A549 (cell line): ENCODE measurements around the gene PLAC1. TPM values are rescaled to one million over a fixed set of nuclear protein-coding genes. Genes with fewer than 3 reads are reported as not detected.

Source experiments
- ATAC-seq, 2 experiments: fragments of 200-7000 bp in 1 of 2; fragments of >200 bp in 1 of 2; cut with Nextera tagmentation in 1 of 2; cut with Tn5 transposase in 1 of 2; 3 replicates each; pipeline versions ENCODE4 v1.8.0 to v1.9.1; 2018 to 2020; ENCODE audit warnings: mild to moderate bottlenecking in 1 of 2, moderate library complexity in 1 of 2
- CTCF ChIA-PET: fragments of 300-600 bp; sonication (Branson Sonifier 250); formaldehyde crosslinking; extraction: SDS; loops from one replicate; lab custom pipeline; 2021; ENCODE audit warnings: antibody characterized with exemption, inconsistent platforms; lab: Yijun Ruan, JAX
- POLR2A ChIA-PET: fragments of 350-600 bp; formaldehyde crosslinking; extraction: SDS; loops from one replicate; lab custom pipeline; 2021; ENCODE audit warnings: antibody characterized with exemption, inconsistent platforms; lab: Yijun Ruan, JAX
- DNase-seq, 2 experiments: peaks; one replicate each; pipeline versions ENCODE4 v3.0.0 to v3.0.0-alpha.2; 2011 to 2016; ENCODE audit warnings: low read depth in 1 of 2, low spot score in 1 of 2
- FAIRE-seq: peaks from 2 replicates; lab custom pipeline; 2011; peaks lifted over from hg19 to GRCh38; lab: Jason Lieb, UNC
- H3K27ac ChIP-seq, 2 experiments: fragments of >200 bp; sonication (Bioruptor Twin); formaldehyde crosslinking; 3 replicates each; pipeline ENCODE4 v1.5.1; 2016 to 2017
- H3K4me1 ChIP-seq: fragments of >200 bp; sonication (Bioruptor Twin); formaldehyde crosslinking; 3 replicates; pipeline ENCODE4 v1.6.1; 2016
- H3K4me2 ChIP-seq: fragments of >200 bp; sonication (Bioruptor Twin); formaldehyde crosslinking; 3 replicates; pipeline ENCODE4 v1.6.1; 2016
- H3K4me3 ChIP-seq: fragments of >200 bp; sonication (Bioruptor Twin); formaldehyde crosslinking; 3 replicates; pipeline ENCODE4 v1.5.1; 2016
- H3K9me3 ChIP-seq: fragments of >200 bp; sonication (Bioruptor Twin); formaldehyde crosslinking; 3 replicates; pipeline ENCODE4 v1.6.1; 2016
- CEBPB ChIP-seq, 2 experiments: fragments of >200 bp in 1 of 2; sonication (Bioruptor Twin) in 1 of 2; formaldehyde crosslinking in 1 of 2; IDR thresholded peaks; 2 replicates each; pipeline ENCODE4 v1.6.1; 2012 to 2016
- CHD2 ChIP-seq: fragments of 150-350 bp; IDR thresholded peaks from 2 replicates; pipeline ENCODE4 v1.6.1; 2014; ENCODE audit warnings: low read length; ENCODE audit not compliant: partially characterized antibody
- E2F6 ChIP-seq: IDR thresholded peaks from 2 replicates; pipeline ENCODE4 v1.6.1; 2012; ENCODE audit warnings: low read depth, borderline replicate concordance
- FOSL2 ChIP-seq, 2 experiments: fragments of 450-650 bp in 1 of 2; fragments of >200 bp in 1 of 2; sonication (Bioruptor Twin) in 1 of 2; formaldehyde crosslinking; IDR thresholded peaks; 2 replicates each; pipeline versions ENCODE4 v1.5.0 to v1.6.1; 2016 to 2020; ENCODE audit warnings: mild to moderate bottlenecking in 1 of 2, moderate library complexity in 1 of 2
- HDAC2 ChIP-seq: fragments of 200-600 bp; sonication (generic); IDR thresholded peaks from 2 replicates; pipeline ENCODE4 v1.6.1; 2016
- HEYL ChIP-seq: fragments of 250-450 bp; sonication (Bioruptor Pico); IDR thresholded peaks from 2 replicates; pipeline ENCODE4 v1.8.0; 2021; ENCODE audit warnings: mild to moderate bottlenecking, moderate library complexity
- HMGXB4 ChIP-seq: fragments of 250-450 bp; sonication (Bioruptor Pico); IDR thresholded peaks from 2 replicates; pipeline ENCODE4 v1.5.0; 2021; ENCODE audit warnings: mild to moderate bottlenecking, moderate library complexity, borderline replicate concordance
- HOXA7 ChIP-seq: fragments of 250-450 bp; sonication (Bioruptor Pico); IDR thresholded peaks from 2 replicates; pipeline ENCODE4 v1.5.0; 2020; ENCODE audit warnings: mild to moderate bottlenecking, moderate library complexity
- JUNB ChIP-seq: fragments of >200 bp; sonication (Bioruptor Twin); formaldehyde crosslinking; IDR thresholded peaks from 2 replicates; pipeline ENCODE4 v1.6.1; 2016
- KDM1A ChIP-seq: fragments of 200-600 bp; sonication (generic); IDR thresholded peaks from 2 replicates; pipeline ENCODE4 v1.6.1; 2016; ENCODE audit warnings: low read depth, mild to moderate bottlenecking
- KDM5A ChIP-seq: fragments of 200-600 bp; sonication (generic); IDR thresholded peaks from 2 replicates; pipeline ENCODE4 v1.6.1; 2016; ENCODE audit warnings: antibody characterized with exemption, mild to moderate bottlenecking
- MAFK ChIP-seq: fragments of 450-650 bp; IDR thresholded peaks from 2 replicates; pipeline ENCODE4 v1.6.1; 2014; ENCODE audit not compliant: partially characterized antibody
- MAX ChIP-seq: IDR thresholded peaks from 2 replicates; pipeline ENCODE4 v1.6.1; 2012
- MAZ ChIP-seq: fragments of 150-350 bp; IDR thresholded peaks from 2 replicates; pipeline ENCODE4 v1.6.1; 2014; ENCODE audit warnings: antibody characterized with exemption, low read depth, low read length, borderline replicate concordance
- NPAS2 ChIP-seq: fragments of 250-450 bp; sonication (Bioruptor Pico); IDR thresholded peaks from 2 replicates; pipeline ENCODE4 v1.8.0; 2022; ENCODE audit warnings: mild to moderate bottlenecking, moderate library complexity, borderline replicate concordance
- POLR2AphosphoS2 ChIP-seq: conservative IDR thresholded peaks from 2 replicates; pipeline ENCODE4 v1.6.1; 2012; ENCODE audit warnings: low read length, improper control_type of control experiment, inconsistent platforms
- RARB ChIP-seq: fragments of 250-450 bp; sonication (Bioruptor Pico); IDR thresholded peaks from 2 replicates; pipeline ENCODE4 v1.8.0; 2021; ENCODE audit warnings: mild to moderate bottlenecking, moderate library complexity
- REST ChIP-seq: fragments of 200-600 bp; sonication (generic); IDR thresholded peaks from 2 replicates; pipeline ENCODE4 v1.6.1; 2016; ENCODE audit warnings: antibody characterized with exemption, mild to moderate bottlenecking, moderate library complexity
- RFX5 ChIP-seq: fragments of 450-650 bp; IDR thresholded peaks from 2 replicates; pipeline ENCODE4 v1.7.1; 2014; ENCODE audit warnings: antibody characterized with exemption, mild to moderate bottlenecking, moderate library complexity
- RNF2 ChIP-seq: fragments of 200-600 bp; sonication (generic); IDR thresholded peaks from 2 replicates; pipeline ENCODE4 v1.6.1; 2016; ENCODE audit warnings: low read depth, mild to moderate bottlenecking, antibody characterized with exemption, moderate library complexity, borderline replicate concordance
- TP53 ChIP-seq: fragments of 250-450 bp; sonication (Bioruptor Pico); IDR thresholded peaks from 2 replicates; pipeline ENCODE4 v1.5.0; 2021; ENCODE audit warnings: mild to moderate bottlenecking, moderate library complexity
- ZC3H11A ChIP-seq: fragments of 450-650 bp; IDR thresholded peaks from 2 replicates; pipeline ENCODE4 v1.6.1; 2014; ENCODE audit warnings: antibody characterized with exemption, mild to moderate bottlenecking
- ZFP36 ChIP-seq: fragments of 450-650 bp; IDR thresholded peaks from 2 replicates; pipeline ENCODE4 v1.6.1; 2014; ENCODE audit warnings: borderline replicate concordance; ENCODE audit not compliant: partially characterized antibody
- ZNF302 ChIP-seq: fragments of 250-450 bp; sonication (Bioruptor Pico); IDR thresholded peaks from 2 replicates; pipeline ENCODE4 v1.9.0; 2021; ENCODE audit warnings: inconsistent platforms, mild to moderate bottlenecking, moderate library complexity
- WGBS: methylation state at CpG from one replicate; pipeline ENCODE4 v1.1.6; 2017; ENCODE audit errors: missing lambda C conversion rate; 5-methylcytosine and 5-hydroxymethylcytosine counted together
- polyA plus RNA-seq, 4 experiments: library from polyadenylated mRNA; depleted of rRNA in 3 of 4; stranded (reverse); fragments of >200 nt; fragmentation: RNase III in 1 of 4; extraction: RNeasy Plus Mini Kit Qiagen cat#74134 plus additional on column Dnase treatment in 1 of 4; gene quantifications; 2 replicates in 3 of 4; 3 replicates in 1 of 4; pipeline ENCODE4 v1.2.3, GENCODE V29; 2011 to 2017

The PLAC1 gene
- polyA plus RNA-seq, 2 of the 4 experiments (the other 2 are of a cell fraction): 0.79 to 2.6 TPM

GRCh38 chrX:134660627-134661026, 2.4 kb upstream of the PLAC1 start:
- 39% methylated on average over 1 of the region's 1 CpG for WGBS

GRCh38 chrX:134659761-134660160, 1.5 kb upstream of the PLAC1 start:
- no peak overlapping the region for H3K4me3 ChIP-seq
- peaks cover 27% of the 10 kb centered on the region for H3K4me1 ChIP-seq
- POLR2A ChIA-PET: no interaction called here
- TF ChIP-seq HEYL: no peak
- no peak for TF ChIP-seq ZC3H11A
- no peak for TF ChIP-seq MAZ
- no peak for TF ChIP-seq CHD2
- no peak for TF ChIP-seq RARB (CRISPR knock-in tag)
- TF ChIP-seq NPAS2 (CRISPR knock-in tag): no peak
- TF ChIP-seq KDM1A: no peak
- TF ChIP-seq MAX: no peak
- no peak for TF ChIP-seq RNF2
- TF ChIP-seq MAFK: no peak
- no peak for TF ChIP-seq HDAC2
- no peak for TF ChIP-seq E2F6
- TF ChIP-seq KDM5A: no peak
- no peak for TF ChIP-seq REST
- TF ChIP-seq ZNF302 (CRISPR knock-in tag): no peak
- TF ChIP-seq FOSL2 (IDR thresholded peaks at IDR 0.05): no peak
- no peak for TF ChIP-seq FOSL2 (CRISPR knock-in tag; IDR thresholded peaks at IDR 0.05)
- TF ChIP-seq POLR2AphosphoS2: no peak
- no peak for TF ChIP-seq ZFP36
- TF ChIP-seq RFX5: no peak
- no peak for TF ChIP-seq HMGXB4
- TF ChIP-seq, all 56 proteins: peak for 0
- Histone ChIP-seq H3K9me3 (no peaks in the 10 kb centered on the region), H3K4me2 (no peak overlapping the region), H3K27ac (peak overlapping the region in 1 of 2 experiments; percentile 18; a peak in 1 of 6 replicates)
- CTCF ChIA-PET: interaction anchor here (0.7 to 1.3 kb wide), 3 partner anchors 104 to 141 kb away, joined by 3 read pairs; no protein-coding TSS in a partner anchor
- ATAC-seq (no peak), DNase-seq (no peak), FAIRE-seq (no peak)
- 83% methylated on average over 1 of the region's 1 CpG for WGBS

More at GRCh38 chrX:134660627-134661026, 2.4 kb upstream of the PLAC1 start:
- TF ChIP-seq RNF2 (no peak), MAX (no peak), E2F6 (no peak), TP53 (no peak), CEBPB (IDR thresholded peaks at IDR 0.05) (no peak), HOXA7 (CRISPR knock-in tag) (no peak), ZC3H11A (no peak), ZFP36 (no peak), JUNB (no peak)
- TF ChIP-seq, all 56 proteins: peak for 0
- ChIA-PET POLR2A (no interaction called here), CTCF (interaction anchor here (0.9 to 1.3 kb wide), 3 partner anchors 30 to 141 kb away, joined by 3 read pairs; no protein-coding TSS in a partner anchor)
- Histone ChIP-seq H3K27ac (peak overlapping the region in 1 of 2 experiments; percentile 45; a peak in 2 of 6 replicates), H3K9me3 (no peaks in the 10 kb centered on the region), H3K4me1 (peaks cover 27% of the 10 kb centered on the region), H3K4me3 (no peak overlapping the region), H3K4me2 (no peak overlapping the region)
- DNase-seq (no peak), FAIRE-seq (no peak), ATAC-seq (no peak)
